ENCODE measurements around the gene DSCAML1.

Gene DSCAML1

DNA sequence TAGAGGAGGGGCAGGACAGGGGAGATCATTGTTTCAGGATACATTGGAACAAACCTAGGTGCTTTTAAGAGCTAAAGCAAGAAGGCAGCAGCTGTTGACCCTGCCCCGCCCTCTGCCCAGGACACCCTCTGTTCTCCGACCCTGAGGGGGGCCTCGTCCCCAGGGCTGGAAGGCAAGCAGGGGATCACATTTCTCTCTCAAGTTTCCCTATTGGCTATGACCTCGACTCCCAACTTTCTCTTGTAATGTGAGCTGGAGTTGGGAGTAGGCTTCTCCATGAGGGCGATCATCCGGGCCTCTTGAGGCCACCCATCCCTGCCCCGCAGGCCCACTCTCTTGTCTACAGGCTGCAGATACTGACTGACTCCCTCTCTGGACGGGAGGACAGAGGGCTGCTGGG, 37.7 kb downstream of the DSCAML1 start:
- Mint-ChIP-seq H3K27me3 (ENCODE audit: low read depth) (peaks cover 6% of the 10 kb centered on the region), H3K36me3 (ENCODE audit: low read depth) (no peaks in the 10 kb centered on the region), H3K4me3 (no peak overlapping the region), H3K27ac (no peak overlapping the region), H3K9me3 (no peaks in the 10 kb centered on the region), H3K4me1 (ENCODE audit: low read depth) (no peaks in the 10 kb centered on the region)
- DNase-seq (ENCODE audit: low spot score) = no peak

DNA sequence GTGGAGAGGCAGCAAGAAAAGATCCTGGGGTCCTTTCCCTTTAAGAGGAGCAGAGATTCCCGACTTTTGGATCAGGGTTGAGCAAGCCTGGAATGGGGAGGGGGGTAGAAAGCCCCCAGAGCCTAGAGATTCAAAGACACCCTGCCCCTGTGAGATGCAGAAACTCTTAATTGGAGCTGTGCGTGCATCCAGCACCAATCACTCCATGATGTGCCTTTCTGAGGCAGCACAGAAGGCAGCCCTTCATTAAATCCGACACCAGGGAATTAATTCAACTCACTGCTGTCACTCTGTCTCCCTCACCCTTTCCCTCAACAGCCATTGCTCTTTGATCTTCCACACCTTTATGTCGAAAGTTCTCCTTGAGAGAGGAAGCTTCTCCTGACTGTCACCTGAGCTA, 43.0 kb downstream of the DSCAML1 start:
- H3K9me3 Mint-ChIP-seq = no peaks in the 10 kb centered on the region
- no peaks in the 10 kb centered on the region for H3K36me3 Mint-ChIP-seq (ENCODE audit: low read depth)
- no peaks in the 10 kb centered on the region for H3K4me1 Mint-ChIP-seq (ENCODE audit: low read depth)
- no peak for DNase-seq (ENCODE audit: low spot score)
- H3K4me3 Mint-ChIP-seq = no peak overlapping the region
- H3K27ac Mint-ChIP-seq = no peak overlapping the region
- peaks cover 5% of the 10 kb centered on the region for H3K27me3 Mint-ChIP-seq (ENCODE audit: low read depth)

DNA sequence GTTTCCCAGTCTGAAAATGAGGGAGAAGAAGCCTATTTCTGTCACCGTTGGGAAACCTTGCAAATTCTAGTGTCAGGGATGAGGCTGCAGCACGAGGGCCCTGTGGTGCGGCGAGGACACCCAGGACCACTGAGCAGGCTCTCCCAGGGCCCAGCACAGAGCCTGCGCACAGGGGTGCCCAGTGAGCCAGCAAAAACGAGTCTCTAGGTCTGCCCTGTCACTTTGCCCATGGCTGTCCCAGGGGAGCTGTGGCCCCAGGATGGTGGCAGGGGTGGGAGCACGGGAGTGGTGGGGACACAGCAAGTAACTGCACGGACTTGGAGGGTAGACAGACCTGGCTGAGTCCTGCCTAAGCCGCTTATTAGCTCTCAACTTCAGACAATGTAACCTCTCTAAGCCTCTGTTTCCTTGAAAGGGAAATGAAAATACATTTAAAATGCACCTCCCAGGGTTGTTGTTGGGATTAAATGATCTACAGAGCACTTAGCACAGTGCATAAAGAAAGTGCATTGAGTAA, 44.2 kb downstream of the DSCAML1 start:
- Mint-ChIP-seq H3K27me3 (ENCODE audit: low read depth) (peaks cover 5% of the 10 kb centered on the region), H3K4me3 (no peak overlapping the region), H3K9me3 (no peaks in the 10 kb centered on the region), H3K4me1 (ENCODE audit: low read depth) (no peaks in the 10 kb centered on the region), H3K36me3 (ENCODE audit: low read depth) (no peaks in the 10 kb centered on the region), H3K27ac (no peak overlapping the region)
- DNase-seq (ENCODE audit: low spot score) = no peak

DNA sequence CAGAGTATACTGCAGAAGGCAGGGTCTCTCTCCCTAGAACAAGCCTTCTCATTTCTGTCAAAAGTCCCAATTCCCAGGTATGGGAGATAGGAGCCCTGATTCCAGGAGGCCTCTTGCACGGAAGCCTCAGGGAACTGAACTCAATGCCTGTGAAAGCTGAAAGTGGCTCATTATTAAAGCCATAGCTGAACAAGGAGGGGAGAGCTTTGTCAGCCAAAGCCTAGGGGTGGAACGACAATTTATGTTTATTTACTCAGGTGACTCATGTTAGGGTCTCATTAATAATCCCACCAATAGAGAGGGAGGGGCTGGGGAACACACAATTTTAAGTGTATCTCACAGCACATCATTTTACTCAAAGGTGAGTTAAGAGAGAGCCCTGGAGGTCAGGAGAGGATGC, 44.9 kb downstream of the DSCAML1 start:
- H3K9me3 Mint-ChIP-seq = no peaks in the 10 kb centered on the region
- no peak for DNase-seq (ENCODE audit: low spot score)
- no peak overlapping the region for H3K4me3 Mint-ChIP-seq
- H3K27me3 Mint-ChIP-seq (ENCODE audit: low read depth) = peaks cover 5% of the 10 kb centered on the region
- no peaks in the 10 kb centered on the region for H3K36me3 Mint-ChIP-seq (ENCODE audit: low read depth)
- H3K4me1 Mint-ChIP-seq (ENCODE audit: low read depth) = no peaks in the 10 kb centered on the region
- H3K27ac Mint-ChIP-seq = no peak overlapping the region

GRCh38 chr11:117750916-117751662, 45.9 kb downstream of the DSCAML1 start:
- Mint-ChIP-seq H3K4me1 (ENCODE audit: low read depth) (no peaks in the 10 kb centered on the region), H3K36me3 (ENCODE audit: low read depth) (no peaks in the 10 kb centered on the region), H3K9me3 (no peaks in the 10 kb centered on the region), H3K27me3 (ENCODE audit: low read depth) (peaks cover 2% of the 10 kb centered on the region), H3K27ac (no peak overlapping the region), H3K4me3 (no peak overlapping the region)
- DNase-seq (ENCODE audit: low spot score) = no peak

- Mint-ChIP-seq H3K27me3 (ENCODE audit: low read depth) (peaks cover 2% of the 10 kb centered on the region), H3K4me1 (ENCODE audit: low read depth) (no peaks in the 10 kb centered on the region), H3K27ac (no peak overlapping the region), H3K4me3 (no peak overlapping the region), H3K9me3 (no peaks in the 10 kb centered on the region), H3K36me3 (ENCODE audit: low read depth) (no peaks in the 10 kb centered on the region)
- DNase-seq (ENCODE audit: low spot score) = no peak
Observed at GRCh38 chr11:117750357-117750756, 46.7 kb downstream of the DSCAML1 start.

DNA sequence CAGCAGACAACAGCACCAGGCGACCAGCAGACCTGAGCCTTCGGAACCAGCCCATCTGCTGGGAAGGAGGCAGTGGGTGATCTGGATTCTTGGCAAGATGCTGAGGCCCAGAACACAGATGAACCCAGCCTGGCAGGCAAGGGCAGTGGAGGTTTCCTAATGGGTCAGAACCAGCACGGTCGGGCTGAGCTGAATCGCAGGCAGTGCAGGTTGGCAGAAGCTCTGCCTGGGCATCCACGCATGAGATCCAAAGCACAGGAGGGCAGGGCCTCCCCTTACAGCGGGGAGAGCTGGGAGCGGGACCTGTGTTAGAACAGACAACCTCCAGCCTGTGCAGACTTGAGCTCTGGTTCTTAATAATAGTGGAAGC, 47.5 kb downstream of the DSCAML1 start:
- Mint-ChIP-seq H3K4me1 (ENCODE audit: low read depth) (no peaks in the 10 kb centered on the region), H3K36me3 (ENCODE audit: low read depth) (no peaks in the 10 kb centered on the region), H3K9me3 (no peaks in the 10 kb centered on the region), H3K27me3 (ENCODE audit: low read depth) (peaks cover 2% of the 10 kb centered on the region), H3K27ac (no peak overlapping the region), H3K4me3 (no peak overlapping the region)
- no peak for DNase-seq (ENCODE audit: low spot score)

GRCh38 chr11:117748771-117749540, 48.1 kb downstream of the DSCAML1 start:
- Mint-ChIP-seq H3K9me3 (no peaks in the 10 kb centered on the region), H3K27ac (no peak overlapping the region), H3K27me3 (ENCODE audit: low read depth) (peaks cover 2% of the 10 kb centered on the region), H3K4me3 (no peak overlapping the region), H3K4me1 (ENCODE audit: low read depth) (no peaks in the 10 kb centered on the region), H3K36me3 (ENCODE audit: low read depth) (no peaks in the 10 kb centered on the region)
- no peak for DNase-seq (ENCODE audit: low spot score)

GRCh38 chr11:117747892-117748291, 49.1 kb downstream of the DSCAML1 start:
- Mint-ChIP-seq H3K36me3 (ENCODE audit: low read depth) (no peaks in the 10 kb centered on the region), H3K4me1 (ENCODE audit: low read depth) (no peaks in the 10 kb centered on the region), H3K27me3 (ENCODE audit: low read depth) (peaks cover 2% of the 10 kb centered on the region), H3K9me3 (no peaks in the 10 kb centered on the region), H3K4me3 (no peak overlapping the region), H3K27ac (no peak overlapping the region)
- no peak for DNase-seq (ENCODE audit: low spot score)

- no peak overlapping the region for H3K4me3 Mint-ChIP-seq
- DNase-seq (ENCODE audit: low spot score) = no peak
- peaks cover 4% of the 10 kb centered on the region for H3K27me3 Mint-ChIP-seq (ENCODE audit: low read depth)
- no peak overlapping the region for H3K27ac Mint-ChIP-seq
- H3K36me3 Mint-ChIP-seq (ENCODE audit: low read depth) = no peaks in the 10 kb centered on the region
- no peaks in the 10 kb centered on the region for H3K9me3 Mint-ChIP-seq
- H3K4me1 Mint-ChIP-seq (ENCODE audit: low read depth) = no peaks in the 10 kb centered on the region
Observed at GRCh38 chr11:117745346-117745745, 51.7 kb downstream of the DSCAML1 start.

DNA sequence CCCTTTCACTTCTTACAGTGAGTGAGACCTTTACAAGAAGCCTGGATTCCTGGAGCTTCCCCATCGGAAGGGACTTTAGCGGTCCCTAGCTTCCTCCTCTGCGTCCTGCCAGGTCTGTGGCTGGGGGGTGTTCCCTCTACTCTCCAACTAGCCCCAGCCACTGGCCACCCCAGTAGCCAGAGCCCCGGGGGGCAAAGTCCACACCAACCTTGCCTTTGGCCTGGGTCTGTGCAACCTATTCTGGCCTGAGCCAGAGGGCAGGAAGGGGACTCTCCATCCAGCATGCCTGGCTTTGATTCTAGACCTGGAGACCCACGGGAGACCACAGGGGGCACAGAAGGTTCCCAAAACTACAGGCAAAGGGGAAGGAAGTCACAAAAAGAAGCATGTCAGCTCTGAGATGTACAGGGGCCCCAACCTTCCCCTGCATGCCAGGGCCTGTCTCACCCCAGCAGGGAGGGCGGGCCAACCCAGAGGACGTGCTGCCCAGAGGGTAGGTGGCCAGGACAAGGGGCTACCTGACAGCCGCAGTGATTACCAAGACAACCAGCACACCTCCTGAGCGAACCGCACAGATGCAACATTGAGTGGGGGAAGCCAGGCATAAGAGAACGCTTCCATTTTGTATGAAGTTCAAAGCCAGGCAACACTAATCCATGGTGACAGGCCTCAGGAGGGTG, 52.4 kb downstream of the DSCAML1 start:
- Mint-ChIP-seq H3K9me3 (no peaks in the 10 kb centered on the region), H3K4me1 (ENCODE audit: low read depth) (no peaks in the 10 kb centered on the region), H3K27ac (no peak overlapping the region), H3K4me3 (no peak overlapping the region), H3K27me3 (ENCODE audit: low read depth) (peaks cover 6% of the 10 kb centered on the region), H3K36me3 (ENCODE audit: low read depth) (no peaks in the 10 kb centered on the region)
- no peak for DNase-seq (ENCODE audit: low spot score)

DNA sequence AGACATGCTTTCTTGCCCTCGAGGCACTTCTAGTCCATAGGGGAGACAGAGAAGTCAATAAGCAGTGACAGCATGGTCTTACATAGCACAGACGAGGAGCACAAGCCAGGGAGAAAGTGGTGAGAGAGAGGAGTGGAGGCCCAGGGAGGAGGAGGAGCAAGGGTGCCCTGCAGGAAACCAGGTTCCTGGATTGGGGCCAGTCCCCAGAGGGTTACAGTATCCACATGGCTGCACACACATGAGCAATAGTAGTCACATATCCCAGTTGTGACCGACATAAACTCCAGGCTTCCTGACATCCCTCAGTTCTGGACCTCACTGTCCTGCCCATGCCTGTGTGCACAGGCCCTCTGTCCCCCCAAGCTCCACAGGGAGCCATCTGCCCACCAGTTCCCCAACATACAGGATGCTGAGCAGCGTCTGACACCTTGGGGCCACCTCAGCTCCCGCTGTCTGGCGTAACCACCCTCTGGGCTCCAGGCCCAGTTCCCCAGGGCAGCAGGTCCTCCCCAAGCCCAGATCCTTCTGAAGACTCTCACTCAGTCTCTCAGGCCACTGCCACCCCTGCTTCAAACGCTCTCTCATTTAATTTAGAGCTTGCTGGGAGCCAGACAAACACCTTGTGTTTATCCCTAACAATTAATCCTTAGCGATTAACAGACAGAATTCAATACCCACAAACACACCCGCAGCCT, 53.7 kb downstream of the DSCAML1 start:
- Mint-ChIP-seq H3K4me3 (no peak overlapping the region), H3K4me1 (ENCODE audit: low read depth) (no peaks in the 10 kb centered on the region), H3K27me3 (ENCODE audit: low read depth) (peaks cover 6% of the 10 kb centered on the region), H3K9me3 (no peaks in the 10 kb centered on the region), H3K36me3 (ENCODE audit: low read depth) (no peaks in the 10 kb centered on the region), H3K27ac (no peak overlapping the region)
- no peak for DNase-seq (ENCODE audit: low spot score)

GRCh38 chr11:117738246-117738957, 58.6 kb downstream of the DSCAML1 start:
- no peak overlapping the region for H3K27ac Mint-ChIP-seq
- H3K9me3 Mint-ChIP-seq = no peaks in the 10 kb centered on the region
- H3K36me3 Mint-ChIP-seq (ENCODE audit: low read depth) = no peaks in the 10 kb centered on the region
- no peak overlapping the region for H3K4me3 Mint-ChIP-seq
- H3K27me3 Mint-ChIP-seq (ENCODE audit: low read depth) = peaks cover 6% of the 10 kb centered on the region
- DNase-seq (ENCODE audit: low spot score) = no peak
- no peaks in the 10 kb centered on the region for H3K4me1 Mint-ChIP-seq (ENCODE audit: low read depth)
